GM18526 (cell line): ENCODE measurements around the gene SNRNP70.
A peak's percentile ranks its signal among the peaks of the same experiment; 100 is the strongest.
"Not testable (repeated sequence)": the region's sequence is repeated elsewhere in the genome, so short reads cannot be mapped to it uniquely, and the experiment has no call there.

Experiments
- POLR2A ChIP-seq: IDR thresholded peaks from 3 replicates; pipeline ENCODE4 v1.6.1; 2011; ENCODE audit not compliant: insufficient read length; ENCODE audit errors: extremely low read depth

The SNRNP70 gene

GRCh38 chr19:49085020-49085867 is at the start of gene SNRNP70:
Gene SNRNP70 (plus strand): TSS chr19:49085451. CDS start chr19:49086415, 964 bp downstream.
- peak; percentile 97 for TF ChIP-seq POLR2A

GRCh38 chr19:49036815-49037214 is 48.4 kb upstream of the SNRNP70 start, which contains the start of gene CGB1:
Gene CGB1 (minus strand): TSS chr19:49036895. CDS start chr19:49036711, 184 bp downstream.
- TF ChIP-seq POLR2A: not testable (repeated sequence)

GRCh38 chr19:49042177-49042576 is 43.1 kb upstream of the SNRNP70 start:
- TF ChIP-seq POLR2A: no peak

- TF ChIP-seq POLR2A: not testable (repeated sequence)
These were observed 41.7 kb upstream of the SNRNP70 start, which contains the start of gene CGB5 for GRCh38 chr19:49043548-49043947. Gene CGB5 (plus strand): TSS chr19:49043848. CDS start chr19:49044210, 362 bp downstream.

- not testable (repeated sequence) for TF ChIP-seq POLR2A
These were observed 36.2 kb upstream of the SNRNP70 start, which contains the start of gene CGB8 for GRCh38 chr19:49049011-49049410. Gene CGB8 (minus strand): TSS chr19:49049111. CDS start chr19:49048739, 372 bp downstream.

- TF ChIP-seq POLR2A: no peak
These were observed 28.9 kb upstream of the SNRNP70 start for GRCh38 chr19:49056101-49056901.

GRCh38 chr19:49057636-49058234 is 27.5 kb upstream of the SNRNP70 start, which contains the start of gene CGB7:
Gene CGB7 (minus strand): TSS chr19:49057749. CDS start chr19:49055375, 2,374 bp downstream.
- no peak for TF ChIP-seq POLR2A

GRCh38 chr19:49058562-49058961 is 26.7 kb upstream of the SNRNP70 start:
- TF ChIP-seq POLR2A: no peak

GRCh38 chr19:49059053-49059452 is 26.2 kb upstream of the SNRNP70 start:
- TF ChIP-seq POLR2A: no peak

GRCh38 chr19:49061000-49061399 is 24.3 kb upstream of the SNRNP70 start:
- TF ChIP-seq POLR2A: no peak

- TF ChIP-seq POLR2A: no peak
These were observed 23.8 kb upstream of the SNRNP70 start for GRCh38 chr19:49061445-49061844.

GRCh38 chr19:49064029-49064629 is 21.1 kb upstream of the SNRNP70 start:
- no peak for TF ChIP-seq POLR2A

GRCh38 chr19:49064768-49065611 is 20.3 kb upstream of the SNRNP70 start, which contains the start of gene NTF4:
Gene NTF4 (minus strand): TSS chr19:49064818. CDS start chr19:49061997, 2,821 bp downstream.
- no peak for TF ChIP-seq POLR2A
